CD8-positive, alpha-beta memory T cell (primary cell): ENCODE data around the gene PACSIN2. TPM values are rescaled to one million over a fixed set of nuclear protein-coding genes. Genes with fewer than 3 reads are reported as not detected.
A peak's percentile ranks its signal among the peaks of the same experiment; 100 is the strongest.
"Not testable (repeated sequence)": the region's sequence is repeated elsewhere in the genome, so short reads cannot be mapped to it uniquely, and the experiment has no call there.

Experiments used
- CTCF ChIA-PET: fragments of 350-600 bp; sonication (Branson Sonifier 250); formaldehyde crosslinking; loops from one replicate; lab custom pipeline; 2021; ENCODE audit warnings: antibody characterized with exemption; lab: Charles Lee
- POLR2A ChIA-PET: fragments of 350-600 bp; sonication (Branson Sonifier 250); formaldehyde crosslinking; loops from one replicate; lab custom pipeline; 2021; ENCODE audit warnings: antibody characterized with exemption; lab: Charles Lee
- DNase-seq, 5 donors: peaks; one replicate each; pipeline versions ENCODE4 v3.0.0 to v3.0.0-alpha.2; 2020 to 2022; ENCODE audit warnings: mixed read lengths in 1 of 5
- H3K27ac ChIP-seq: one replicate; pipeline ENCODE4 v1.7.0; 2013; ENCODE audit warnings: low read depth, mild to moderate bottlenecking, low read length, moderate library complexity
- H3K27me3 ChIP-seq: 2 replicates; pipeline ENCODE4 v1.7.0; 2013; ENCODE audit warnings: low read length, mild to moderate bottlenecking; ENCODE audit not compliant: insufficient read depth, poor library complexity, severe bottlenecking
- H3K36me3 ChIP-seq: 2 replicates; pipeline ENCODE4 v1.7.0; 2013; ENCODE audit warnings: mild to moderate bottlenecking, low read length, moderate library complexity; ENCODE audit not compliant: insufficient read depth
- H3K4me1 ChIP-seq: 2 replicates; pipeline ENCODE4 v1.7.0; 2013; ENCODE audit warnings: mild to moderate bottlenecking, low read length, moderate library complexity; ENCODE audit not compliant: insufficient read depth
- H3K4me3 ChIP-seq: 2 replicates; pipeline ENCODE4 v1.7.0; 2013; ENCODE audit warnings: mild to moderate bottlenecking, low read length
- H3K9me3 ChIP-seq: 2 replicates; pipeline ENCODE4 v1.7.0; 2013; ENCODE audit warnings: mild to moderate bottlenecking, low read length
- H3K27ac Mint-ChIP-seq, 8 donors: one replicate each; pipeline ENCODE4 v1.8.0; 2020 to 2021; ENCODE audit warnings: mixed read lengths in 8 of 8, mild to moderate bottlenecking in 6 of 8, inconsistent platforms in 3 of 8, moderate library complexity in 3 of 8
- H3K27me3 Mint-ChIP-seq, 2 donors: one replicate each; pipeline ENCODE4 v1.8.0; 2020 to 2021; ENCODE audit warnings: mixed read lengths in 2 of 2, mild to moderate bottlenecking in 1 of 2, moderate library complexity in 1 of 2
- H3K36me3 Mint-ChIP-seq, 3 donors: one replicate each; pipeline ENCODE4 v1.8.0; 2020 to 2021; ENCODE audit warnings: mixed read lengths in 3 of 3, inconsistent platforms in 1 of 3, mild to moderate bottlenecking in 1 of 3
- H3K4me1 Mint-ChIP-seq, 3 donors: one replicate each; pipeline ENCODE4 v1.8.0; 2020 to 2021; ENCODE audit warnings: mixed read lengths in 3 of 3, inconsistent platforms in 1 of 3, mild to moderate bottlenecking in 1 of 3
- H3K4me3 Mint-ChIP-seq, 7 donors: one replicate each; pipeline ENCODE4 v1.8.0; 2020 to 2021; ENCODE audit warnings: mixed read lengths in 7 of 7, mild to moderate bottlenecking in 6 of 7, moderate library complexity in 4 of 7, inconsistent platforms in 2 of 7
- H3K9me3 Mint-ChIP-seq, 5 donors: one replicate each; pipeline ENCODE4 v1.8.0; 2020 to 2022; ENCODE audit warnings: mixed read lengths in 5 of 5, mild to moderate bottlenecking in 3 of 5, moderate library complexity in 2 of 5, inconsistent platforms in 1 of 5
- polyA plus RNA-seq: library from polyadenylated mRNA; unstranded; fragments of 300-500 nt; fragmentation: Illumina TruSeq; gene quantifications from one replicate; pipeline ENCODE4 v1.2.3, GENCODE V29; 2021
- total RNA-seq, 2 experiments: library from RNA; stranded (reverse); gene quantifications; one replicate each; pipeline ENCODE4 v1.2.3, GENCODE V29; 2021

The PACSIN2 gene
- total and polyA plus RNA-seq, 3 experiments from 2014 or later = 26.3 to 36.5 (median 30.2) TPM

- Mint-ChIP-seq H3K36me3 (peaks cover 0 to 37% (median 15%) of the 10 kb centered on the region in 3 donors), H3K4me1 (peaks cover 21 to 35% (median 30%) of the 10 kb centered on the region in 3 donors), H3K9me3 (no peaks in the 10 kb centered on the region), H3K4me3 (no peak overlapping the region), H3K27me3 (no peaks in the 10 kb centered on the region), H3K27ac (peak overlapping the region in 2 of 8 donors; percentile 39 to 81)
- H3K27me3 ChIP-seq = no peaks in the 10 kb centered on the region
- no peak for DNase-seq
- no peaks in the 10 kb centered on the region for H3K9me3 ChIP-seq
- H3K4me3 ChIP-seq = no peak overlapping the region
- ChIA-PET CTCF (no interaction called here), POLR2A (no interaction called here)
- peaks cover 6% of the 10 kb centered on the region for H3K4me1 ChIP-seq
- no peak overlapping the region for H3K27ac ChIP-seq
- H3K36me3 ChIP-seq = peaks cover 4% of the 10 kb centered on the region
These were observed 47.0 kb downstream of the PACSIN2 start for GRCh38 chr22:42967933-42968332.

- no peak for DNase-seq
- H3K27ac Mint-ChIP-seq = peak overlapping the region in 1 of 8 donors; percentile 43
- H3K27me3 Mint-ChIP-seq = no peaks in the 10 kb centered on the region
- no peaks in the 10 kb centered on the region for H3K9me3 Mint-ChIP-seq
- H3K36me3 ChIP-seq = peaks cover 4% of the 10 kb centered on the region
- POLR2A ChIA-PET = no interaction called here
- no peaks in the 10 kb centered on the region for H3K27me3 ChIP-seq
- no peak overlapping the region for H3K27ac ChIP-seq
- H3K4me1 Mint-ChIP-seq = peaks cover 19 to 38% (median 33%) of the 10 kb centered on the region in 3 donors
- no peak overlapping the region for H3K4me3 Mint-ChIP-seq
- H3K36me3 Mint-ChIP-seq = peaks cover 0 to 36% (median 15%) of the 10 kb centered on the region in 3 donors
- CTCF ChIA-PET = no interaction called here
- peaks cover 10% of the 10 kb centered on the region for H3K4me1 ChIP-seq
- no peaks in the 10 kb centered on the region for H3K9me3 ChIP-seq
- H3K4me3 ChIP-seq = no peak overlapping the region
These were observed 47.9 kb downstream of the PACSIN2 start for GRCh38 chr22:42967005-42967404.

DNA sequence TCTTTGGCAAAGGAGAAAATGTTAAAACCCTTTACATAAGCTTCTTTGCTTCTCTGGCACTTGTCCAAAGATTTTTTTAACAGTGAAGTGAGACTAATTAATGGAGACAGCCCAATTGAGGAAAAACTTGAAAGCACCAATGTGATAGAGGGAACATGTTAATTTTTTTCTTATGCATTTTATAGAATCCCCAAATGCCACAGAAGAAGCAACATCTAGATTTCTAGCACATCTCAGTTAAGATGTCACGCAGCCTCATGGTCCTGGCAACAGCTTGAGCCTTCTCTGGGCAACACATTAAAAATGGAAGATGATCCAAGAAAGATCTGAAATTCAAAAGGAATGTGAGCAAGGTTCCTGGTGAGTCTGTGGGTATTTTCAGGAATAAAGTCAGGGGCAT lies 48.5 kb downstream of the PACSIN2 start:
- Mint-ChIP-seq H3K4me3 (no peak overlapping the region), H3K9me3 (no peaks in the 10 kb centered on the region), H3K4me1 (peaks cover 21 to 43% (median 37%) of the 10 kb centered on the region in 3 donors), H3K27me3 (no peaks in the 10 kb centered on the region), H3K36me3 (peaks cover 0 to 35% (median 15%) of the 10 kb centered on the region in 3 donors), H3K27ac (no peak overlapping the region)
- H3K9me3 ChIP-seq = no peaks in the 10 kb centered on the region
- peaks cover 15% of the 10 kb centered on the region for H3K4me1 ChIP-seq
- H3K27me3 ChIP-seq = no peaks in the 10 kb centered on the region
- H3K36me3 ChIP-seq = peaks cover 4% of the 10 kb centered on the region
- H3K4me3 ChIP-seq = no peak overlapping the region
- POLR2A ChIA-PET = no interaction called here
- CTCF ChIA-PET = no interaction called here
- no peak overlapping the region for H3K27ac ChIP-seq
- no peak for DNase-seq

- H3K4me3 ChIP-seq = no peak overlapping the region
- H3K36me3 Mint-ChIP-seq = peaks cover 0 to 34% (median 15%) of the 10 kb centered on the region in 3 donors
- peaks cover 26 to 49% (median 48%) of the 10 kb centered on the region in 3 donors for H3K4me1 Mint-ChIP-seq
- peaks cover 20% of the 10 kb centered on the region for H3K4me1 ChIP-seq
- no peaks in the 10 kb centered on the region for H3K27me3 Mint-ChIP-seq
- H3K27ac ChIP-seq = no peak overlapping the region
- H3K36me3 ChIP-seq = peaks cover 4% of the 10 kb centered on the region
- ChIA-PET CTCF (no interaction called here), POLR2A (no interaction called here)
- no peaks in the 10 kb centered on the region for H3K9me3 ChIP-seq
- peak overlapping the region in 3 of 8 donors; percentile 6 to 54 (median 20) for H3K27ac Mint-ChIP-seq
- no peak for DNase-seq
- no peaks in the 10 kb centered on the region for H3K27me3 ChIP-seq
- no peak overlapping the region for H3K4me3 Mint-ChIP-seq
- no peaks in the 10 kb centered on the region for H3K9me3 Mint-ChIP-seq
These were observed 49.8 kb downstream of the PACSIN2 start for GRCh38 chr22:42964994-42965699.

GRCh38 chr22:42963231-42963595 lies 51.7 kb downstream of the PACSIN2 start:
- no peak overlapping the region for H3K27ac ChIP-seq
- Mint-ChIP-seq H3K27ac (no peak overlapping the region), H3K27me3 (no peaks in the 10 kb centered on the region), H3K9me3 (no peaks in the 10 kb centered on the region), H3K36me3 (peaks cover 0 to 35% (median 17%) of the 10 kb centered on the region in 3 donors), H3K4me3 (no peak overlapping the region), H3K4me1 (peaks cover 36 to 66% (median 63%) of the 10 kb centered on the region in 3 donors)
- H3K27me3 ChIP-seq = no peaks in the 10 kb centered on the region
- CTCF ChIA-PET = no interaction called here
- POLR2A ChIA-PET = interaction anchor here (0.7 kb wide), 1 partner anchor 345 kb away, joined by 4 read pairs; no protein-coding TSS in a partner anchor
- no peak for DNase-seq
- peaks cover 37% of the 10 kb centered on the region for H3K4me1 ChIP-seq
- H3K9me3 ChIP-seq = no peaks in the 10 kb centered on the region
- H3K36me3 ChIP-seq = peaks cover 4% of the 10 kb centered on the region
- H3K4me3 ChIP-seq = no peak overlapping the region

DNA sequence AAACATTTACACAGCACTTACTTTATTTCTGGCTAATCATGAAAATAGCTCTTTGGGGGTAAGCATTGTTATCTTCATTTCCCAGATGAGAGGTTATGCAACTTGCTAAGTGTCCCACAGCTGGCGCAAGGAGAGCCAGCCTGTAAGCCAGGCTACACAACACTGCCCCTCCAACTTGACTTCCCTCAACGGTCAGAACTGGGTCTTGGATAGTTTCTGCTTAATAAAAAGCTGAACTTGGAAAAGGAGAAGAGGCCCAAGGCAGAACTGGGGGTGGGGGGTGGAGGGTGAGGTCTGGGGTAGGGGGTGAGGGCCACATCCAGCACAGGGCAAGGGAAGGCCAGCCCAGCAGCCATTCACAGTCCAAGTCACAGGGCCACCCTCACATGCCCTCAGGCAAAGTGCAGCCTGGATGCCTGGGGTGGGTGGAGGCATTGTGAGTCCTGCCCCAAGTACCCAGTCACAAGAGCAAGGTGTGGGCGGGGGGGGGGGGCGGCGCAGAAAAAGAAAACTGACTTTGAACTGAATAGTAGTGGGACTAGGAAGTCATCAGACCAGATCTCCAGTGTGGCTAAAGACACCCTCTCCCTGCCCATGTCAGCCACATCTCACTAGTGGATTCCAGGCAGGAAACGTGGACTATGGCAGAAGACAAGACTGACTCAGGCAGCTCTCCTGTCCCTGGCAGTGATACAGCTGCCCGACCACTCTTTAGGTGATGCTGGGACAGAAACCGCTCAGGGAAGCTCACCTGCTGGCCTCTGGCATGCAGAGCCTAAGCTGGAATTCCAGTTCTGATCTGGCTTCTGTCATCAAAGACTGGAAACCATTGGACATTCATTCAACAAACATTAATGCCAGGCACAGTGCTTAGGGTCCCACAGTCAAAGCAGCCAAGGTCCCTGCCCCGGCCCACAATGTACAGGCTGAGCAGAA lies 52.4 kb downstream of the PACSIN2 start:
- CTCF ChIA-PET = interaction anchor here (1.3 kb wide), 1 partner anchor 9 kb away, joined by 3 read pairs; no protein-coding TSS in a partner anchor
- peaks cover 4% of the 10 kb centered on the region for H3K36me3 ChIP-seq
- H3K4me1 ChIP-seq = peaks cover 37% of the 10 kb centered on the region
- no peak overlapping the region for H3K27ac ChIP-seq
- no peaks in the 10 kb centered on the region for H3K27me3 ChIP-seq
- H3K27ac Mint-ChIP-seq = peak overlapping the region in 3 of 8 donors; percentile 12 to 63 (median 42)
- H3K4me3 ChIP-seq = no peak overlapping the region
- DNase-seq = no peak
- no peaks in the 10 kb centered on the region for H3K9me3 Mint-ChIP-seq
- H3K27me3 Mint-ChIP-seq = no peaks in the 10 kb centered on the region
- no peaks in the 10 kb centered on the region for H3K9me3 ChIP-seq
- POLR2A ChIA-PET = interaction anchor here (0.7 kb wide), 1 partner anchor 345 kb away, joined by 4 read pairs; no protein-coding TSS in a partner anchor
- peaks cover 36 to 72% (median 66%) of the 10 kb centered on the region in 3 donors for H3K4me1 Mint-ChIP-seq
- peaks cover 0 to 32% (median 13%) of the 10 kb centered on the region in 3 donors for H3K36me3 Mint-ChIP-seq
- no peak overlapping the region for H3K4me3 Mint-ChIP-seq

DNA sequence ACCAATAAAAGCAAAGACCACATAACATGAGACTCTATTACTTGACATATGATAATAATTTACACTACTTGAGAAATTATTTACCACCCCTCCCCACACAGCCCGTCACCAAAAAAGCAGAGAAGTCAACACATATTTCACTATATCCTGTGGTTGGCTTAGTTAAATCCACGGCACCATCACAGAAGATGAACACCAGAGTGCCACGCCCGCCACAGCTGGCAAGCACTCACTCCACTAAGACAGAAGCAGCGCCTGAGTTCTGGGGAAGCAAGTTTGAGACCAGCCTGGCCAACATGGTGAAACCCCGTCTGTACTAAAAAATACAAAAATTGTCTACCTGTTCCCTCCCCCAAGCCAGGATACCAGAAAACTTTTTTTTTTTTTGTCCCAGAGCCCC lies 53.1 kb downstream of the PACSIN2 start:
- peaks cover 0 to 29% (median 13%) of the 10 kb centered on the region in 3 donors for H3K36me3 Mint-ChIP-seq
- Histone ChIP-seq H3K36me3 (peaks cover 4% of the 10 kb centered on the region), H3K4me3 (no peak overlapping the region), H3K9me3 (no peaks in the 10 kb centered on the region), H3K4me1 (peaks cover 37% of the 10 kb centered on the region), H3K27me3 (no peaks in the 10 kb centered on the region), H3K27ac (no peak overlapping the region)
- no peaks in the 10 kb centered on the region for H3K9me3 Mint-ChIP-seq
- no peaks in the 10 kb centered on the region for H3K27me3 Mint-ChIP-seq
- peaks cover 36 to 73% (median 62%) of the 10 kb centered on the region in 3 donors for H3K4me1 Mint-ChIP-seq
- CTCF ChIA-PET = interaction anchor here (1.3 kb wide), 1 partner anchor 8 kb away, joined by 3 read pairs; no protein-coding TSS in a partner anchor
- no peak overlapping the region for H3K4me3 Mint-ChIP-seq
- no peak for DNase-seq
- peak overlapping the region in 2 of 8 donors; percentile 12 to 42 for H3K27ac Mint-ChIP-seq
- POLR2A ChIA-PET = no interaction called here

GRCh38 chr22:42961400-42961690 lies 53.6 kb downstream of the PACSIN2 start:
- H3K9me3 Mint-ChIP-seq, H3K27ac ChIP-seq, CTCF ChIA-PET, H3K36me3 ChIP-seq, H3K27me3 ChIP-seq, H3K4me3 ChIP-seq, POLR2A ChIA-PET, H3K9me3 ChIP-seq, H3K27ac Mint-ChIP-seq, DNase-seq, H3K27me3 Mint-ChIP-seq: not testable (repeated sequence)
- Mint-ChIP-seq H3K4me3 (peak overlapping the region in 1 of 7 donors; percentile 40), H3K4me1 (peaks cover 36 to 71% (median 65%) of the 10 kb centered on the region in 3 donors), H3K36me3 (peaks cover 0 to 25% (median 13%) of the 10 kb centered on the region in 3 donors)
- H3K4me1 ChIP-seq = peaks cover 37% of the 10 kb centered on the region
